Iris pigment epithelial cell (primary cell): ENCODE data around the gene TSEN2.

Source experiments
- DNase-seq: peaks from one replicate; pipeline ENCODE4 v3.0.0-alpha.2; 2011; ENCODE audit warnings: low read depth

TSEN2 gene

DNA sequence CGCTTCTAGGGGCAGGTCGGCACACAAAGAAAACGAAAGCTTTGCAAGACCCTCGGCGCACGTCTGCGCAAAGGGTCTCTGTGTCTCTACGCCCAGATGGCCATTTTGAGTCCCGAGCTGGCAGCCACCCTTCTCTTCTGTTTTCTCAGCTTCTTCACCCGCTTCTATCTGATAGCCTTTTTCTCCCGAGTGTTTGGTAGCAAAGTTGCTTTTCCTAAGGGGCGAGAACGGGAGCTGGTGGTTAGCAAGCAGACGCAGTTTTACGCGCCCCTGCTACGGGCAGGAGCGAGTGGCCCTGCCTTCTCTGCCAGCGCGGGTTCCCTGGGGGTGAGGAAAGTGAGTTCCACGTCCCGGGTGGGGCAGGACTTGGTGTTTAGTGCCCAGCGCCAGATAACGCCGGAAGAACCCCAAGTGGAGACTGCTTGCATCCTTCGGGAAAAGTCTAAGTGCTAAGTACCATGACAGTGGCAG, 69.7 kb downstream of the TSEN2 start:
- DNase-seq = peak; percentile 18

DNA sequence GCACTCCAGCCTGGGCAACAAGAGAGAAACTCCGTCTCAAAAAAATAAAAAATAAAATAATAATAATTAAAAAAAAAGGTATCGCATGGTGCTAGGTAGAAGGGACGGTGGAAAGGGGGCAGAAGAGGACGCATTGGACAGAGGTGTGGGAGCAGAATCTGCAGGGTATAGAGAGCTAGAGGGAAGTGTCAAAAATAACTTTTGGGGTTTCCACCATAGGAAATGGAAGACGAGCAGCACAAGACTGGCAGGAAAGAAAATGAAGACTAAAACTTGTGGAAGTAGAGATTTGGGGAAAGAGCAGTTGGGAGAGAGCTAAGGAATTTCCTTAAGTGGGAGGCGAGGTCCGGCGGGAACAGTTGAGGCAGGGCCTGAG, 72.0 kb downstream of the TSEN2 start:
- no peak for DNase-seq

DNA sequence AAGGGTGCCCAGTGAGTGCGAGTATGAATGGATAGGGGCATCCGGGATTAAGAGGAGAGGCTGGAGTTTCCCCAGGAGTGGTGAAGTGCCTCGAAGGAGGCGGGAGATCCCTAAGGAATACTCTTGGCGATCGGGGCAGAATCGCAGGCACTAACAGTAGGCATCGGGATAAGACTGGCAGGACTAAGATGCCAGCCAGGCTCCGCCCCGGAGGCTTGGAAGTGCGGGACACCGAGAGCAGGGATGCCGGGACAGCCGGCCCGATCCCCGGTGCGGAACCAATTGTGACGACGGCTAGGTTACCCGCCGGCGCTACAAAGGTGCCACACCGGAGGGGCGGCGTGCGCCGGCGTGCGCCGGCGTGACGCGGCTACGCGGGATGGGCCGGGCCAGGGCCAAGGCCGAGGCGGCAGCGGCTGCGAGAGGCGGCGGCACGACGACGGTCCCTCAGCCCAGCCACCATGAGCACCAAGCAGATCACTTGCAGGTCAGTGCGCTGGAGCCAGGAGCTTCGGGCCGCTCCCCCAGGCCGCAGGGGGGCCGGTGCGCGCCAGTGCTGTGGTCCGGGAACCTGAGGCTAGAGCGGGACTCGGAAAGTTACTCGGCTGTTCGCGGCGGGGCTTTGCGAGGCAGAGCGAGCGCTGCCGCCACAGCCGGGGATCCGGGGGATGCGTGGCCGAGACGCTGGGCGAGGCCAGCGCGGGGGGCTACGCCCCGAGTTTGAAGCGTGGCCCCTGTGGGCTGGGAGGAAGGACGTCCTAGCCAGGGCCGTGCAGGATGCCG, 72.6 kb downstream of the TSEN2 start, which contains the start of gene MKRN2:
TSS of gene MKRN2 (plus strand) at position 398 of the 783 bp plus-strand sequence. CDS start at position 462, 64 bp downstream.
- DNase-seq = peak; percentile 78

DNA sequence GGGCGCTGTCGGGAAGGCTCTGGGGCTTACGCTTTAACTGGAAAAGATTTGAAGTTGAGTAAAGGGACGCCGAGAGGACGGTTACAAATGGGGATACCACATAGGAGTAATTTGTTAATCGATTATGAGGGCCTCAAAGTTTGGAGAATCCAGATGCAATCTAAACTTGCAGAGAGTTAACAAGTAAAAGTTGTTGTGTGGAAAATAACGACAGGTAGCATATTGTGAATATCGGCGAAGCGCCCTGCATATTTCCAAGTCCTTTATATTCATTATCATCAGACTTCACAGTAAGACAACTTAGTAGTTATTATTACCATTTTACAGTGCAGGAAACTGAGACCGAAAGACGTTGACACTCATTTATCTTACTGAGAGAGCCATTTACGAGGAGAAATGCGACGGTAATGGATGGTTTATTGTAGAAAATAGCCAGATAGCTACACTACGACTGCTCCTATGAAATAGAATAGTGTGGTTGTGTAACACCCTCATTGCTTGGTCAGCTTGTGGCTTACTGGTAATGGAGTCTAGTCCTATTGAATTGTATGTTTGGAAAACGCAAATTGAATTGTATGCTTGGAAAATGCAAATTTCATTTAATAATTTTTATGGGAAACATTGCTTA, 73.3 kb downstream of the TSEN2 start:
- DNase-seq = peak; percentile 72

DNA sequence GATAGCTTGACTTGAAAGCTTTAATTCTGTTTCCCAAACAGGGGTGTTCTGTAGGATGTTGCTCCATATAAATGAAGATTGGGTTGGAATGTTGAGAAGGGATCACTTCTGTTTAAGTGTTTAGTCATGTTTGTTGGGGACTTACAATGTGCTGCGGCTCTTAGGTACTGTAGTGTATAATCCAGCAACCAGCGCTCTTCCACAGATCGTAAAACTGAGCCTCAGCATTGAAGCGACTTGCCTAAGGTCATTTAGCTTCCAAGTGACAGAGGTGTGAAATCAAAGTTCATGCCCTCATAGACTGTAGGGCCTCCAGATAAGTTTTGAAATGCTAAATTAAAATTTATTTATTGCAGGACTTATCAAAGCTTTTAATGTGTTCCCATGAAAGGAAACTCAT, 74.4 kb downstream of the TSEN2 start:
- no peak for DNase-seq

DNA sequence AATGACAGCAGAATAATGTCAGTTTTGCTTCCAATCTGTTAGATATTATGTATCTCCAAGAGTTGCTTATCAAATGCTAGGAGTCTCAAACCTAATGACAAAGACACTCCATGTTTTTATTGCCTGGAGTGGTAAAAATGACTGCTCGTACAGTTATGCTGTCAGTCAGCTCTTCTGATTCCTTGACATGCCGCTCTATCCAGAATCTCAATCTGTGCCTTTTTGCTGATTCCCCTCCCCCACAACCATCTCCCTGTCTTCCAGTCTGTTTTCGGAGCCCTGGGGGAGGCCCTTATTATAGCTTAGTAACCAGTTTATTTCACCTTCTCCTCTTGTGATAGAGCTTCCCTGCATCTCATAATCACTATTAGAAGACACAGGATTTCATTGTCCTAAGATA, 75.2 kb downstream of the TSEN2 start:
- DNase-seq = no peak

DNA sequence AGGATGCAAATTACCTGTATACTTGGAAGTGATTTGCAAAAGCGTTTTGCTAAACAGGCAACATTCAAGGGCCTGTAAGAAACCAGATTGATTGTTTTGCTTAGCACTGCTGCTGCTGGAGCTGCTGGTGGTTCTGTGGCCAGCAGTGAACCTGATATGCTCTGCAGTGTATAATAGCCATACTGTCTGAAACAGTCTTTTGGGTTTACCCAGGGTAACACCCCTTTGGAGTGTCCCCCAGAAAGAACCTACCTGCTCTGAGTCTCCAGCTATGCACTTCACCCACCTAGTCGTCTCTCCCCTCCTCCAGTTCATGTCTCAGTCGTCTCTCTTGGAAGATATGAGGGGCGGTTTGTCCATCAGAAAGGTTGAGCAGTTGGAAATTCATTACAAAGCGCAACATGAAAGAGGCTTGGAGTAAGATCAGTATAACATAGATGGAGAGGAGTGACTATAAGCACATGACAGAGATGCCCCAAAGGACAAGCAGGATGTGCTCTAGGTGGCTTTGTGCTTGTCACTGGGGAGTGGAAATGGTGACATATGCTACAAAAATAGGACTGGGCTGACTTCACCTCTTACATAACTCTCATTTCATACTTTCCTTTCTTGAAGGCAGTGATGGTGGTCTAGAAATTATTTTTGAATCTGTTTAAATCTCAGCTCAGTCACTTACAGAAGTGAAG, 76.4 kb downstream of the TSEN2 start:
- DNase-seq = no peak

DNA sequence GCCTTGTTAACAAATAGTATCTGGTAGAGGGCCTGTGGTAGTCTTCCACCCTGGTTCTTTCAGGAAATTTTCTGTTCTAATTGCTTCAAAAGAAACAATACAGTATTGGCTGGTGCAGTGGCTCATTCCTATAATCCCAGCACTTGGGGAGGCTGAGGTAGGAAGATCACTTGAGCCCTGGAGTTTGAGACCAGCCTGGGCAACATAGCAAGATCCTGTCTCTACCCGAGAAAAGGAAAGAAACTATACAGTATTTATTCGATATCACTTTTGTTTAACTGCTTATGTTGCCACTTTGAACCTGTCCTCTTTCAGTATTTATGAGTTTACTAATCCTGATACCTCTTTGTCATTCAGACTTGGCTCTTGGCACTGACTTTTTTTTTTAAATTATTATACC, 77.1 kb downstream of the TSEN2 start:
- no peak for DNase-seq

DNA sequence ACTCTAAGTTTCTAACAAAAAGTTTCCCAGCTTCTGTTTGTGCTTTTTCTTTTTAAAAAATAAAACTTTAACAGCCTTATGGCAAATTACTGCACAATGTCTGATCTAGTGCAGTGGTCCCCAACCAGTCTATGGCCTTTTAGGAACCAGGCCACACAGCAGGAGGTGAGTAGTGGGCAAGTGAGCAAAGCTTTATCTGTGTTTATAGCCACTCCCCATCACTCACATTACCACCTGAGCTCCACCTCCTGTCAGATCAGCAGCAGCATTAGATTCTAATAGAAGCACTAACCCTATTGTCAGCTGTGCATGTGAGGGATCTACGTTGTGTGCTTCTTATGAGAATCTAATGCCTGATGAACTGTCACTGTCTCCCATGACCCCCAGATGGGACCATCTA, 78.2 kb downstream of the TSEN2 start:
- DNase-seq = no peak

DNA sequence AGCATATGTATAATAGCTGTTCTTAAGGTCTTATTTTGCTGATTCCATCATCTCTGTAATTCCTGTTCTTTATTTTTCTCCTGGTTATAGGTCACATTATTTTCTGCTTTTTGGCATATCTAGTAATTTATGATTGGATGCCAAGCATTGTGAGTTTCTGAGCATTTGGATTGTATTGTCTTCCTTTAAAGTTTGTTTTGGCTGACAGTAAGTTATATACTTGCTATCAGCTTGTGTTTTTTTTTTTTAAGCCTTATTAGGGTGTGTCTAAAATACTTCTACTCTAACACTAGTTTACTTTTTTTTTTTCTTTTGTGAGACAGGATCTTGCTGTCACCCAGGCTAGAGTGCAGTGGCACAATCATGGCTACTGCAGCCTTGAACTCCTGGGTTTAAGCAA, 82.7 kb downstream of the TSEN2 start:
- no peak for DNase-seq

DNA sequence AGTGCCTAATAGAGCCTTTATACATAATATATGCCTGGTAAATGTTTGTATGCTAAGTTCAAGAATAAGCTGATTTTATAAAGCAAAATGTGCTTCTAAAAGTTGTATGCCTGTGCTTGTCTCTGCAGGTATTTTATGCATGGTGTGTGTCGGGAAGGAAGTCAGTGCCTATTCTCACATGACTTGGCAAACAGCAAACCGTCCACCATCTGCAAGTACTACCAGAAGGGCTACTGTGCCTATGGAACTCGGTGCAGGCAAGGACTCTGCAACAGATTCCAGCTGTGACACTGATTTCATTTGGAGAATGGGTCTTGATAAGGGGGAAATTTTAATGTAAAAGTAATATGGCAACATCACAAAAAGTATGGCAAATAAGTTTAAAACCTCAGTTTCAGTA, 84.5 kb downstream of the TSEN2 start:
- DNase-seq = no peak

DNA sequence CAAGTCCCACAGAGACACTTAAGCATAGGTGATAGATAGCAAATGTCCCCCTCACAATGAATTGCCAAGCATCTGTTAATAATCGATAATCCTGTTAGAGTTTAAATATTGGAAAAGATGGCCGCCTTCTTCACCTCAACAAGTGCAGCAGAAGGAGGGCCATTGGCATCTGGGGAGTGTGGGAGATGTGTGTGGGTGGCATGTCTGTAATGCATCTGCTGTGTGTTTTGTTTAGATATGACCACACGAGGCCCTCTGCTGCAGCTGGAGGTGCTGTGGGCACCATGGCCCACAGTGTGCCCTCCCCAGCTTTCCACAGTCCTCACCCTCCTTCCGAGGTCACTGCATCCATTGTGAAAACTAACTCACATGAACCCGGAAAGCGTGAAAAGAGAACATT, 85.6 kb downstream of the TSEN2 start:
- DNase-seq = no peak

DNA sequence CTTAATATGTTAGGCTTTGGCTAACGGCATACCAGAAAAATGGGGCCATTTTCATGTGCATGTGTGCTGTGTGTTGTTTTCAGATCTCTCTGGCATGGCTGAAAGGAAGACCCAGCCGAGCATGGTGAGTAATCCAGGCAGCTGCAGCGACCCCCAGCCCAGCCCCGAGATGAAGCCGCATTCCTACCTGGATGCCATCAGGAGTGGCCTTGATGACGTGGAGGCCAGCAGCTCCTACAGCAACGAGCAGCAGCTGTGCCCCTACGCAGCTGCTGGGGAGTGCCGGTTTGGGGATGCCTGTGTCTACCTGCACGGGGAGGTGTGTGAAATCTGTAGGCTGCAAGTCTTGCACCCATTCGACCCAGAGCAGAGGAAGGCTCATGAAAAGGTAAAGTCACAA, 87.7 kb downstream of the TSEN2 start:
- DNase-seq = no peak

DNA sequence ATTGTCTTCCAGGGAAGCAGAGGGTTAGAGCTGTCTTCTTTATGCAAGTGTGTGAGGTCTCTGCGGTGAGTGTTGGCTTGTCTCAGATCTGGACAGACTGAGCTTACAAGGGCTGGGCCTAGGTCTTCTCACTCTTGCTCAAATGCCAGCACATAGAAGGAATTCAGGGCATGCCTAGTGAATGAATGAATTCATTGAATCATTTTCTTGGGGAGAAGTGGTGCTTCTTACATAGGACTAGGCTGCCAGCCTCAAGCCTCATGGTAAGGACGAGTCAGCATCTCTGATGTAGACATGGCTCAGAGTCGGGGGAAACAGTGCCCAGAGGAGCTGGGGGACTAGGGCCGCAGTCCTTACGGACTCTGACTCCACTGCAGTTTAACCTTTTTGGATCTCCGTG, 89.9 kb downstream of the TSEN2 start:
- DNase-seq = peak; percentile 34

DNA sequence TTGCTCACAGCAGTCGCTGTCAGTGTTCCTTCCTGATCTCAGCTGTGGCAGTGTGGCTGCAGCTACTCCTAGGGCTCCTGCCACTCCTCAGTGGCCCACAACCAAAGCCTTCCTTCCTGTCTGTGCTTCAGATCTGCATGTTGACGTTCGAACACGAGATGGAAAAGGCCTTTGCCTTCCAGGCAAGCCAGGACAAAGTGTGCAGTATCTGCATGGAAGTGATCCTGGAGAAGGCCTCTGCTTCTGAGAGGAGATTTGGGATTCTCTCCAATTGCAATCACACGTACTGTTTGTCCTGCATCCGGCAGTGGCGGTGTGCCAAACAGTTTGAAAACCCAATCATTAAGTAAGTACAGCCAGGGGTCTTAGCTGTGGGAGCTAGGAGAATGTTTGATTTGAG, 90.4 kb downstream of the TSEN2 start:
- no peak for DNase-seq

DNA sequence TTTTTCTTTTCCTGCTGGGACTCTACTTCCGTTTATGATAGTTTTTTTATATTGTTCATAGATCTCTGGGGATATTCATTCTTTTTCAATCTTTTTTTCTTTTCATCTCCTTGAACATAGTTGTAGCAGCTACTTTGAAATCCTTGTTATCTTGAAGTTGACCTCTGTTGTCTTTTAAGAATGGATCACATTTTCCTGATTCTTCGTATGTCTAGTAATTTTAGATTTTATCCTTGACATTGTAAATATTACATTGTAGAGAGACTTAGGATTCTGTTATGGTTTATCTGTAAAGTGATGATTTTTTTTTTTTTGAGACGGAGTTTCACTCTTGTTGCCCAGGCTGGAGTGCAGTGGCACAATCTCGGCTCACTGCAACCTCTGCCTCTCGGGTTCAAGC, 93.1 kb downstream of the TSEN2 start:
- DNase-seq = no peak

DNA sequence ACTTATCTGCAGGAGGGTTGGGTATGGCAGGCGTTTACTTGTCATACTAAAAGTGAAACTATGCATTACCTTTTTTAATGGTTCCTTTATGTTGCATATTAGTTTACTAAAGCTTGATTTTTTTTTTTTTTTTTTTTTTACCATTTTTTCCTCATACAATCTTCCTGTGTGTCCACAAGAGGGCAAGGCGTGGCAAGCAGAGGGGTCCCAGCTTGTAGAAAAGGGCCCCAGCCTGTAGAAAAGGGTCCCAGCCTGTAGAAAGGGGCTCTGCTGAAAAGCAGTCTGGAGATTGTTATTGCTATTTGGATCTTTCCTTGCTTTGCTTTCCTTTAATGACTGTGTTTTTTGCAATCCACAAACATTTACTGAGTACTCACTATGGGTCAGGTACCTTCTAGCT, 94.5 kb downstream of the TSEN2 start:
- DNase-seq = no peak

DNA sequence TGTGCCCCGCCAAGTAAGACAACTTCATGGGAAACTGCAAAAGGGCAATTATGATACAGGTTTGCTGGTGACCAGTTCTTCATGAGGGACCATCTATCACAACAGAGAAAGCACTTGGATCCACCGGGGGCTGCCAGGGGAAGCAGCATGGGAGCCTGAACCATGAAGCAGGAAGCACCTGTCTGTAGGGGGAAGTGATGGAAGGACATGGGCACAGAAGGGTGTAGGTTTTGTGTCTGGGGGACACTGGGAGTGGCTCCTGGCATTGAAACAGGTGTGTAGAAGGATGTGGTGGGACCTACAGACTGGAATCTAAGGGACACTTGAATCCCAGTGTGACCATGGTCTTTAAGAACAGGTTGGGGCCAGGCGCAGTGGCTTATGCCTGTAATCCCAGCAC, 95.2 kb downstream of the TSEN2 start:
- DNase-seq = no peak

DNA sequence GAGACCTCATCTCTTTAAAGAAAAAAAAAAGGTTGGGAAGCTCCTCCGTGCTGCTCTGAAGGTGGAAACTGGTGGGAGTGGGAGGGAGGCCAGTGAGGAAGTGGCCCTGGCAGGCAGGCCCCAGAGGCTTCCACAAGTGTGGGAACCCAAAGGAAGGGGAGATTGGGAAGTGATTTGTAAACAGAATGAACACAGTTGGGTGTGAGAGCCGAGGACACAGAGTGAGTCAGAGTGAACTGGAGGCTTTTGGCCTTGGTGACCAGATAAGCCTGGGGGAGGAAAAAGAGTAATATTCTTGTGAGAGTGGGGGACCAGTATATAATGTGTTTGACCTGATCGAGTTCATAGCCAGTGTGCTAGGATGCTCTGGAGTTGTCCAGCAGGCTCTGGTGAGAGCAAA, 95.6 kb downstream of the TSEN2 start:
- DNase-seq = peak; percentile 83

DNA sequence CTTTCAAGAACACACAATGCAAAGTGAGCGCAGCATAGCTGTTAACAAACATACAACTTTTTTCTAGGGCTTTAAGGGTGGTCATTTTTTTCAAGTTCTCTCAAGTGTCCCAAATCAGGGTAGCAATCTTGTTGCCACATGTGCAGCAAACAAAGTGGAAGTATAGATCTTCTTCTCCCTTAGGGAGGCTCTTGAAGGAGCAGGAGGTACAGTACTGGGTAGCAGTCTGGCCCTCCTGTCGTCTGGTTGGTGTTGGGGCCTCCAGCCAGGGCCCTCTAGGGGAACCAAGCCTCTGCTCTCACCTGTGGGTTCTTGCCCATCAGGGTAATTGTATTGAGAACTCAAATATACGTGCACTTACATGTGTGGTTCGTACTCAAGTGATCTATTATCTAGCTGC, 98.5 kb downstream of the TSEN2 start:
- DNase-seq = no peak
